Endodermal cell (in vitro differentiated cells): ENCODE measurements around the gene KCNQ5. TPM values are rescaled to one million over a fixed set of nuclear protein-coding genes. Genes with fewer than 3 reads are reported as not detected.

Experiments used
- DNase-seq: peaks from one replicate; pipeline ENCODE4 v3.0.0-alpha.2; 2017
- H3K27ac ChIP-seq: 2 replicates; pipeline ENCODE4 v1.5.1; 2013; ENCODE audit warnings: mild to moderate bottlenecking, low read depth, low read length, moderate library complexity
- H3K27me3 ChIP-seq: 2 replicates; pipeline ENCODE4 v1.6.1; 2013; ENCODE audit warnings: mild to moderate bottlenecking, low read length, moderate library complexity; ENCODE audit not compliant: insufficient read depth, control insufficient read depth, poor library complexity, severe bottlenecking
- H3K36me3 ChIP-seq: 2 replicates; pipeline ENCODE4 v1.7.0; 2013; ENCODE audit warnings: mild to moderate bottlenecking, low read length, moderate library complexity; ENCODE audit not compliant: control insufficient read depth, insufficient read depth
- H3K4me1 ChIP-seq: one replicate; pipeline ENCODE4 v1.7.0; 2013; ENCODE audit warnings: low read length; ENCODE audit not compliant: control insufficient read depth, insufficient read depth
- H3K4me3 ChIP-seq: 2 replicates; pipeline ENCODE4 v1.5.1; 2013; ENCODE audit warnings: mild to moderate bottlenecking, low read length, moderate library complexity
- H3K9ac ChIP-seq: 2 replicates; pipeline ENCODE4 v1.6.1; 2013; ENCODE audit warnings: mild to moderate bottlenecking, low read length, moderate library complexity; ENCODE audit not compliant: poor library complexity, severe bottlenecking; ENCODE audit errors: extremely low read depth
- H3K9me3 ChIP-seq: 2 replicates; pipeline ENCODE4 v1.6.1; 2013; ENCODE audit warnings: mild to moderate bottlenecking, low read length, moderate library complexity; ENCODE audit not compliant: control insufficient read depth
- H3K27ac Mint-ChIP-seq: 2 replicates; pipeline ENCODE4 v1.8.0; 2020; ENCODE audit warnings: mixed read lengths
- H3K27me3 Mint-ChIP-seq: 2 replicates; pipeline ENCODE4 v1.8.0; 2021; ENCODE audit warnings: mild to moderate bottlenecking, mixed read lengths; ENCODE audit not compliant: insufficient read depth
- H3K36me3 Mint-ChIP-seq: 2 replicates; pipeline ENCODE4 v1.8.0; 2020; ENCODE audit warnings: low read depth, mixed read lengths
- H3K4me1 Mint-ChIP-seq: 2 replicates; pipeline ENCODE4 v1.8.0; 2020; ENCODE audit warnings: mixed read lengths
- H3K4me3 Mint-ChIP-seq: 2 replicates; pipeline ENCODE4 v1.8.0; 2020; ENCODE audit warnings: mild to moderate bottlenecking, moderate library complexity, mixed read lengths
- H3K9me3 Mint-ChIP-seq: 2 replicates; pipeline ENCODE4 v1.8.0; 2020; ENCODE audit warnings: mild to moderate bottlenecking, mixed read lengths
- WGBS, 2 experiments: methylation state at CpG; one replicate each; pipeline versions ENCODE4 v1.1.5 to v1.1.7; 2013; ENCODE audit warnings: missing lambda C conversion rate in 2 of 2, mixed read lengths in 1 of 2; ENCODE audit not compliant: insufficient coverage in 1 of 2, insufficient read length in 1 of 2; 5-methylcytosine and 5-hydroxymethylcytosine counted together
- total RNA-seq, 2 donors: library from RNA; stranded (reverse); fragmentation: NEBNext Ultra II Directional in 1 of 2; extraction: Animal tissue kit (Norgen Biotek cat#: 25700) in 1 of 2; gene quantifications; 2 replicates in 1 of 2; 3 replicates in 1 of 2; pipeline ENCODE4 v1.2.1, GENCODE V29; 2021
- TF ChIP-seq, protein P1 (sequence below): fragments of 200-600 bp; sonication (generic); conservative IDR thresholded peaks from 2 replicates; pipeline ENCODE4 v1.5.0; 2021; ENCODE audit warnings: antibody characterized with exemption, mild to moderate bottlenecking

The KCNQ5 gene
- total RNA-seq, 2 donors from 2014 or later = 2.4 to 8.3 TPM

DNA sequence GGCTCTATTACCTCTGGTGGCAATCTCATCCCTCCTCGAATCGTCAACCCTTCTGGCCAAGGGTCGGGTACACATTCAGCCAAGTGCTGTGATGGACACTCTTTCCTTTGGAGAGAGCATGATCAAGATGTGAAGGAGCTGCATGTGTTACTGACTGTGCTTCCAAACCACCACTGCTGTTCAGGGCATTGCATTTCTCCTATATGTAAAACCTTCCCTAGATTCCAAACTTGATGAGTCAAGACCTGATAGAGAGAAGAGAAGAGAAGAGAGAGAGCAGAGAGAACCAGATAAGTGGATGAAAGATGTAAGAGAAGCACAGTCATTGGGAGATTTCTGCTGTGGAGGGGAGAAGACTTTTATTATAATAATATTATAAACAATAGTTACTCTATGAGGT, 162.2 kb downstream of the KCNQ5 start:
- Histone ChIP-seq H3K9me3 (no peaks in the 10 kb centered on the region), H3K27ac (no peak overlapping the region), H3K27me3 (no peaks in the 10 kb centered on the region), H3K4me3 (no peak overlapping the region), H3K9ac (no peak overlapping the region), H3K36me3 (no peaks in the 10 kb centered on the region), H3K4me1 (no peaks in the 10 kb centered on the region)
- TF ChIP-seq, protein P1, sequence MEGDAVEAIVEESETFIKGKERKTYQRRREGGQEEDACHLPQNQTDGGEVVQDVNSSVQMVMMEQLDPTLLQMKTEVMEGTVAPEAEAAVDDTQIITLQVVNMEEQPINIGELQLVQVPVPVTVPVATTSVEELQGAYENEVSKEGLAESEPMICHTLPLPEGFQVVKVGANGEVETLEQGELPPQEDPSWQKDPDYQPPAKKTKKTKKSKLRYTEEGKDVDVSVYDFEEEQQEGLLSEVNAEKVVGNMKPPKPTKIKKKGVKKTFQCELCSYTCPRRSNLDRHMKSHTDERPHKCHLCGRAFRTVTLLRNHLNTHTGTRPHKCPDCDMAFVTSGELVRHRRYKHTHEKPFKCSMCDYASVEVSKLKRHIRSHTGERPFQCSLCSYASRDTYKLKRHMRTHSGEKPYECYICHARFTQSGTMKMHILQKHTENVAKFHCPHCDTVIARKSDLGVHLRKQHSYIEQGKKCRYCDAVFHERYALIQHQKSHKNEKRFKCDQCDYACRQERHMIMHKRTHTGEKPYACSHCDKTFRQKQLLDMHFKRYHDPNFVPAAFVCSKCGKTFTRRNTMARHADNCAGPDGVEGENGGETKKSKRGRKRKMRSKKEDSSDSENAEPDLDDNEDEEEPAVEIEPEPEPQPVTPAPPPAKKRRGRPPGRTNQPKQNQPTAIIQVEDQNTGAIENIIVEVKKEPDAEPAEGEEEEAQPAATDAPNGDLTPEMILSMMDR = no peak
- Mint-ChIP-seq H3K4me3 (no peak overlapping the region), H3K4me1 (no peaks in the 10 kb centered on the region), H3K9me3 (no peaks in the 10 kb centered on the region), H3K36me3 (no peaks in the 10 kb centered on the region), H3K27me3 (no peaks in the 10 kb centered on the region), H3K27ac (no peak overlapping the region)
- DNase-seq = no peak
- 83 to 91% methylated on average over 3 of the region's 3 CpGs for WGBS, 2 experiments

DNA sequence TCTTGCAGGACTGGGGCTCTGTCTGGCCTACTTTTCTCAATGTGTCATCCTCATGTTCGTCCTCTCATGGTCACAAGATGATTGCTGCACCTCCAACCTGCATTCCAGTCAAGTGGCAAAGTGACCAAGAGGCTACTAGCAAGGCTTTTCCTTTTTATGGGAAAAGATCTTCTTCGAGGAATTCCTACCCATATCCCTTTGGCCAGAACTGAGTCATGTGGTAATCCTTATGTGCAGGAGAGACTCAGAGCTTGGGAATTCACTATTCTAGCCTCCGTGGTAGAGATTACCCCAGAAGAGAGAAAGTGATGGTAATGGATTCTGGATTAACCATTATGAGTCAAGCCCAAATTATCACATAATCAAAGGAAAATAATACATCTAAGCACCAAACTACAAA, 162.7 kb downstream of the KCNQ5 start:
- TF ChIP-seq, protein P1 = no peak
- Mint-ChIP-seq H3K4me3 (no peak overlapping the region), H3K27me3 (no peaks in the 10 kb centered on the region), H3K36me3 (no peaks in the 10 kb centered on the region), H3K27ac (no peak overlapping the region), H3K4me1 (no peaks in the 10 kb centered on the region), H3K9me3 (no peaks in the 10 kb centered on the region)
- 81 to 92% methylated on average over 1 to 3 of the region's 3 CpGs for WGBS, 2 experiments
- Histone ChIP-seq H3K4me1 (no peaks in the 10 kb centered on the region), H3K27me3 (no peaks in the 10 kb centered on the region), H3K4me3 (no peak overlapping the region), H3K27ac (no peak overlapping the region), H3K9ac (no peak overlapping the region), H3K36me3 (no peaks in the 10 kb centered on the region), H3K9me3 (no peaks in the 10 kb centered on the region)
- no peak for DNase-seq

DNA sequence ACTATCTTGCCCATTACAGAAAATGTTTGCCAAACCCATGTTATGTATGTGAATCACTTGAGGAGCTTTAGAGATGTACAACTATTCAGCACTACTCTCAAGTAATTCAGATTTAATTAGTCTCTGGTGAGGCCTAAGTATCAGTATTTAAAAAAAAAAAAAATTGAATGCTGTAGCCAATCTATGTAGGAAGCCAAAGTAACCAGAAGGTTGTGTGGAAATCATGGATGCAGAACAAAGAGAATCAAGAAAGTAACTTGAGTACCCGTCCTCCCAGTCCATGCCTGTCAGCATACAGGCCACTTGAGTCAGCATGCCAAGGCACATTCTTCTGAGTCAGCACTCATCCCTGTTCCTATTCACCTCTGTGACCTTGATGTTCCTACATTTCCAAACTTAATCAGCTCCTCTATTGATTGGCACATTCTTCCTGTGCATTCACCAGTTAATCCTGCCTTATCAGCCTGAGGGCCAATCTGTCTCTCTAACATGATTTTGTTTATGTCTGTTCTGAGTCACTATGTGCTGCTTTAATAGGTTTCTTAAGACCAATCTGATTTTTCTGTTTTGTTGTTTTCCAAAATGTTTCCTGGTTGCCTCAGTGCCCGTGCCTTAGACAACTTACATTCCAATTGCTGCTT, 165.6 kb downstream of the KCNQ5 start:
- H3K4me3 Mint-ChIP-seq = no peak overlapping the region
- TF ChIP-seq, protein P1 = no peak
- no peaks in the 10 kb centered on the region for H3K4me1 Mint-ChIP-seq
- no peaks in the 10 kb centered on the region for H3K27me3 Mint-ChIP-seq
- H3K27ac Mint-ChIP-seq = no peak overlapping the region
- Histone ChIP-seq H3K9me3 (no peaks in the 10 kb centered on the region), H3K27me3 (no peaks in the 10 kb centered on the region), H3K36me3 (no peaks in the 10 kb centered on the region), H3K27ac (no peak overlapping the region), H3K4me1 (no peaks in the 10 kb centered on the region), H3K4me3 (no peak overlapping the region), H3K9ac (no peak overlapping the region)
- 58 to 85% methylated on average over 1 to 2 of the region's 2 CpGs for WGBS, 2 experiments
- H3K36me3 Mint-ChIP-seq = no peaks in the 10 kb centered on the region
- H3K9me3 Mint-ChIP-seq = no peaks in the 10 kb centered on the region
- DNase-seq = peak; percentile 57
